ENCODE data around the gene CDSN.
"Not testable (repeated sequence)": the region's sequence is repeated elsewhere in the genome, so short reads cannot be mapped to it uniquely, and the experiment has no call there.

The CDSN gene

GRCh38 chr6:31081872-31082271 is 38.4 kb downstream of the CDSN start:
- DNase-seq: no peak

DNA sequence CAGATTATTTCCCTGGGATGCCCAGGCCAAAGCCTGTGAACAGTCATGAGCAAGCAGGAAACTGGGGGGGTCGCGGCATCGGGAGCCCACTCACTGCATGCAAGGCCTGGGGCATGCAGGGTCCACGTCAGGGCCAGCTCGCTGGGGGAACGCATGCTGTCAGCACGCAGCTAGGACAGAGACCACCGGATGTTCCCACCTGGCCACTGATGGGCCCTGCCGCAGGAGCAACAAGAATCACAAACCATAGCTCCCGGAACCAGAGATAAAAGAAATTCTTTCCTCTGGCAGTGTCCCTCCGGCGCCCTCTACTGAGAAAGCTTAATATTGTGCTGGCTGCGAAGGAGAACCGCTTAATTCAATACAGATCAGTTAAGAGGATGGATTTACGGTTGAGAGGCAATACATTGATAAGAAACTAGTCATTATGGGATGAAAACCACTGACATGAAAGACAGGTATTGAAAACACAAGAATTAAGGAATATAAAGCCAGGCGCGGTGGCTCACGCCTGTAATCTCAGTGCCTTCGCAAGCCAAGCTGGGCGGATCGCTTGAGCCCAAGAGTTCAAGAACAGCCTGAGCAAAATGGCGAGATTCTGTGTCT is 40.5 kb downstream of the CDSN start:
- DNase-seq: peak; percentile 61

- no peak for DNase-seq
Measured at GRCh38 chr6:31076611-31077010, 43.6 kb downstream of the CDSN start.

DNA sequence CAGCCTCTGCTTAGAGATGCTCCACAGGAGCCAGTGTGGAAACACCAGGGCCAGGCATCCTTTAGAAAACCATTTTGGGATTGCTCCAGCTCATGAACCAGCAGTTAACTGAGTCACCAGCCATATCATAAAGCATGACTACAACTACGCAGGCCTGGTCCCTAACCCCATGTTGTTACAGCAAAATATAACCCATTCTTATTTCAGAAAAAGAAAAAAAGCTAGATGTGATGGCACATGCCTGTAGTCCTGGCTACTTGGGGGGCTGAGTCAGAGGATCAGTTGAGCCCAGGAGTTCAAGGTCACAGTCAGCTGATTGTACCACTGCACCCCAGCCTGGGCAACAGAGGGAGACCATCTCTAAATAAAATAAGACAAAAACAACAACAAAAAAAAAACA is 44.7 kb downstream of the CDSN start:
- no peak for DNase-seq

GRCh38 chr6:31074401-31074800 is 45.8 kb downstream of the CDSN start:
- DNase-seq: no peak

DNA sequence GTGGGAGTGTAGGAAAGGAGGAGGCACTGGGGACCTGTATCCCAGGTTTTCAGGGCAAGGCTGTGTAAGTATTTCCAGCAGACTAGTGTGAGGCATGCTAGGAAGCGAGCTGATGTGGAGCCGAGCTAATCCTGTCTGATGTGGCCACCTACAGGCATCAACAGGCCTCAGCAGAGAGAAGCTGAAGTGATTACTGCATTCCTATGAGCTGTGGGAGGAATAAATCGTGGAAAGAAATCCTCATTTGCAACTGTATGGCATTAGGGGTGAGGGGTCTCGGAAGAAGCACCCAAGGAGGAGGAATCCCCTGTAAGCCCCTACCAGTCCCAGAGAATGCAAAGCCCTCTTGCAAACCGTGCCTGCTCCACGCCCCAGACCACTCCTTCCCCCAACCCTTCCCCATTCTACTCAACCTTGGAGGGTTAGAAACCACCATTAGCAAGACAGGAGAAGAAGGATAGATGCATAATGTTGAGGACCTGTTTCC is 49.5 kb downstream of the CDSN start:
- no peak for DNase-seq

DNA sequence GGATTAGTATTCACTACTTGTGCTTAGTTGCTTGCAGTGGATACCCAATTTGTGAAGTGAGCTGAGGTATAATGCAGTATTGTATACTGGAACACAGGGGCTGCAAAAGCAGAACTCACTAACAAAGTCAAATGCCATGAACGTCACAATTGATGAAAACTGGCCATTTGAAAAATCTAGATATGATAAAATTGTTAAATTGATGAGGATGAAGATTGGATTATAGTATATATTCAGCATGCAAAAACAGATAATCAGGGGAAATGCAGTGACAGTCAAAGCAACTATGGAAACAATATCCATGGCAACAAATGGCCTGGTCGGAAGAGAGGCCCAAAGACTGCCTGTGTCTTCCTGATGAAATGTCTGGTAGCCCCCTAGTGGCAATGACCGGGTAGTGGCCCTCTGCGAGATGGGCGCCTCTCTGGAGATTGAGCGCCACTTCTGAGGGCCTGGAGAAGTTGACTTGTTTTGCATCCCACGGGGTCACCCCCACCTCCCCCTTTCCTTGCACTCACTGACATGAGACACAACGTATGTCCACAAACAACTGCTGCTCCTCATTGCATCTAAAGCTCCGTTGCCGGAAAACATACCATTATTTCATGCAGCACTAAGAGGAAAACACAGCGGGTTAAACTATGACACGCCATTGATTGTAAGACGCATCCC is 51.4 kb downstream of the CDSN start:
- peak; percentile 51 for DNase-seq

GRCh38 chr6:31067891-31068668 is 52.2 kb downstream of the CDSN start:
- DNase-seq: not testable (repeated sequence)

DNA sequence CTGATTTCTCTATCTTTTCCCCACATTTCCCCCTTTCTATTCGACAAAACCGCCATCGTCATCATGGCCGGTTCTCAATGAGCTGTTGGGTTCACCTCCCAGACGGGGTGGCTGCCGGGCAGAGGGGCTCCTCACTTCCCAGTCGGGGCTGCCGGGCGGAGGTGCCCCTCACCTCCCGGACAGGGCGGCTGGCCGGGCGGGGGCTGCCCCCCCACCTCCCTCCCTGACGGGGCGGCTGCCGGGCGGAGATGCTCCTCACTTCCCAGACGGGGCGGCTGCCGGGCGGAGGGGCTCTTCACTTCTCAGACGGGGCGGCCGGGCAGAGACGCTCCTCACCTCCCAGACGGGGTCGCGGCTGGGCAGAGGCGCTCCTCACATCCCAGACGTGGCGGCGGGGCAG is 53.2 kb downstream of the CDSN start:
- not testable (repeated sequence) for DNase-seq

- DNase-seq: no peak
Measured at GRCh38 chr6:31065556-31065955, 54.7 kb downstream of the CDSN start.

All from activated T-cell treated with anti-CD3 and anti-CD28 coated beads for 4 hours (primary cell).